SK-N-SH (cell line): ENCODE data around the gene MYH6. TPM values are rescaled to one million over a fixed set of nuclear protein-coding genes. Genes with fewer than 3 reads are reported as not detected.

Experiments used
- CTCF ChIA-PET: fragments of 300-600, 350-600 bp; formaldehyde crosslinking; extraction: SDS; loops from one replicate; lab custom pipeline; 2021; lab: Yijun Ruan, JAX
- POLR2A ChIA-PET: fragments of 350-600 bp; sonication (Branson Sonifier 250); formaldehyde crosslinking; extraction: SDS; loops from one replicate; lab custom pipeline; 2020; ENCODE audit warnings: antibody characterized with exemption, inconsistent platforms; lab: Yijun Ruan, JAX
- DNase-seq: peaks from one replicate; pipeline ENCODE4 v3.0.0; 2012
- H2AFZ ChIP-seq: fragments of 200-600 bp; sonication (generic); 2 replicates; pipeline ENCODE4 v1.8.1; 2016; ENCODE audit warnings: antibody characterized with exemption, mild to moderate bottlenecking, low read depth
- H3F3A ChIP-seq: fragments of 200-600 bp; sonication (generic); replicated peaks from 2 replicates; pipeline ENCODE3; 2016; ENCODE audit warnings: antibody characterized with exemption, mild to moderate bottlenecking; ENCODE audit not compliant: insufficient read depth
- H3K27ac ChIP-seq, 2 experiments: fragments of 200-500 bp in 1 of 2; fragments of 200-600 bp in 1 of 2; sonication (Bioruptor generic) in 1 of 2; sonication (generic), shearing (Covaris generic) in 1 of 2; 2 replicates each; pipeline versions ENCODE4 v1.5.1 to v1.6.1; 2014 to 2016; ENCODE audit warnings: low read depth in 2 of 2, inconsistent platforms in 1 of 2, low read length in 1 of 2, mild to moderate bottlenecking in 1 of 2, mixed read lengths in 1 of 2
- H3K27me3 ChIP-seq: fragments of 200-600 bp; sonication (generic), shearing (Covaris generic); 2 replicates; pipeline ENCODE4 v1.6.1; 2016; ENCODE audit warnings: mixed run types; ENCODE audit not compliant: insufficient read depth
- H3K36me3 ChIP-seq, 2 experiments: fragments of 200-500 bp in 1 of 2; fragments of 200-600 bp in 1 of 2; sonication (Bioruptor generic) in 1 of 2; sonication (generic) in 1 of 2; replicated peaks in 1 of 2; 2 replicates each; pipeline versions ENCODE3 to v1.5.1; 2014 to 2016; ENCODE audit warnings: low read length in 1 of 2, mild to moderate bottlenecking in 1 of 2; ENCODE audit not compliant: insufficient read depth in 2 of 2, control insufficient read depth in 1 of 2
- H3K4me1 ChIP-seq, 2 experiments: fragments of 200-500 bp in 1 of 2; fragments of 200-600 bp in 1 of 2; sonication (Bioruptor generic) in 1 of 2; sonication (generic), shearing (Covaris generic) in 1 of 2; 2 replicates each; pipeline versions ENCODE4 v1.5.1 to v1.6.1; 2014 to 2016; ENCODE audit warnings: low read depth in 1 of 2, low read length in 1 of 2, mixed run types in 1 of 2; ENCODE audit not compliant: insufficient read depth in 2 of 2, control insufficient read depth in 1 of 2
- H3K4me2 ChIP-seq: fragments of 200-600 bp; sonication (generic), shearing (Covaris generic); 2 replicates; pipeline ENCODE4 v1.6.1; 2017; ENCODE audit warnings: mixed run types
- H3K4me3 ChIP-seq, 2 experiments: fragments of 200-500 bp in 1 of 2; fragments of 200-600 bp in 1 of 2; sonication (Bioruptor generic) in 1 of 2; sonication (generic), shearing (Covaris generic) in 1 of 2; 2 replicates each; pipeline versions ENCODE4 v1.5.1 to v1.8.1; 2014 to 2016; ENCODE audit warnings: low read depth in 2 of 2, inconsistent platforms in 1 of 2, low read length in 1 of 2, mild to moderate bottlenecking in 1 of 2, mixed read lengths in 1 of 2, moderate library complexity in 1 of 2
- H3K79me2 ChIP-seq: fragments of 200-600 bp; sonication (generic); 2 replicates; pipeline ENCODE4 v1.8.1; 2017; ENCODE audit warnings: mild to moderate bottlenecking; ENCODE audit not compliant: insufficient read depth
- H3K9ac ChIP-seq: fragments of 200-600 bp; sonication (generic); 2 replicates; pipeline ENCODE4 v1.6.1; 2017; ENCODE audit warnings: mixed run types
- H3K9me2 ChIP-seq: fragments of 200-600 bp; sonication (generic); 2 replicates; pipeline ENCODE4 v1.6.1; 2017; ENCODE audit warnings: mixed run types
- H3K9me3 ChIP-seq: fragments of 200-600 bp; sonication (generic); 2 replicates; pipeline ENCODE4 v1.6.1; 2017; ENCODE audit warnings: mixed run types, mild to moderate bottlenecking, moderate library complexity
- H4K20me1 ChIP-seq: fragments of 200-600 bp; sonication (generic); 2 replicates; pipeline ENCODE4 v1.6.1; 2017; ENCODE audit warnings: mild to moderate bottlenecking, mixed run types; ENCODE audit not compliant: insufficient read depth
- ELF1 ChIP-seq: IDR thresholded peaks from 2 replicates; pipeline ENCODE4 v1.4.0; 2012
- FOSL2 ChIP-seq: IDR thresholded peaks from 2 replicates; pipeline ENCODE4 v1.4.0; 2012; ENCODE audit warnings: low read depth, mild to moderate bottlenecking, moderate library complexity, borderline replicate concordance
- FOXJ3 ChIP-seq: sonication (generic); formaldehyde crosslinking; IDR thresholded peaks from 2 replicates; pipeline ENCODE4 v1.5.1; 2020; ENCODE audit warnings: mild to moderate bottlenecking, missing genetic modification reagents
- GABPA ChIP-seq: IDR thresholded peaks from 2 replicates; pipeline ENCODE4 v1.4.0; 2012; ENCODE audit warnings: low read depth, mild to moderate bottlenecking
- GATA2 ChIP-seq: sonication (generic); formaldehyde crosslinking; IDR thresholded peaks from 2 replicates; pipeline ENCODE4 v1.5.0; 2020; ENCODE audit warnings: mild to moderate bottlenecking, missing genetic modification reagents
- JUND ChIP-seq: IDR thresholded peaks from 2 replicates; pipeline ENCODE4 v1.4.0; 2012
- MEF2A ChIP-seq: IDR thresholded peaks from 2 replicates; pipeline ENCODE4 v1.4.0; 2012; ENCODE audit warnings: low read depth, borderline replicate concordance
- MXI1 ChIP-seq: IDR thresholded peaks from 2 replicates; pipeline ENCODE4 v1.6.1; 2012; ENCODE audit warnings: mild to moderate bottlenecking, low read depth, low read length, improper control_type of control experiment
- NFIC ChIP-seq: IDR thresholded peaks from 2 replicates; pipeline ENCODE4 v1.4.0; 2012; ENCODE audit warnings: borderline replicate concordance
- RCOR1 ChIP-seq: fragments of 150-350 bp; IDR thresholded peaks from 2 replicates; pipeline ENCODE4 v1.6.1; 2017; ENCODE audit warnings: antibody characterized with exemption, low read length
- RFX5 ChIP-seq: IDR thresholded peaks from 2 replicates; pipeline ENCODE4 v1.6.1; 2012; ENCODE audit warnings: mild to moderate bottlenecking, improper control_type of control experiment, low read length
- SMC3 ChIP-seq: IDR thresholded peaks from 2 replicates; pipeline ENCODE4 v1.6.1; 2012; ENCODE audit warnings: low read depth, low read length, improper control_type of control experiment
- TCF12 ChIP-seq: IDR thresholded peaks from 2 replicates; pipeline ENCODE4 v1.4.0; 2012
- YY1 ChIP-seq: IDR thresholded peaks from 2 replicates; pipeline ENCODE4 v1.4.0; 2012; ENCODE audit warnings: low read depth, mild to moderate bottlenecking
- ZBTB33 ChIP-seq: IDR thresholded peaks from 2 replicates; pipeline ENCODE4 v1.4.0; 2012; ENCODE audit warnings: low read depth, borderline replicate concordance
- WGBS: methylation state at CpG from one replicate; pipeline ENCODE4 v1.1.6; 2017; ENCODE audit warnings: low lambda C conversion rate; 5-methylcytosine and 5-hydroxymethylcytosine counted together
- polyA plus RNA-seq, 3 experiments: library from polyadenylated mRNA; depleted of rRNA; stranded (reverse); fragments of >200 nt; gene quantifications; 2 replicates each; pipeline ENCODE4 v1.2.3, GENCODE V29; 2012
- TF ChIP-seq, protein P1 (sequence below): fragments of 150-350 bp; IDR thresholded peaks from 2 replicates; pipeline ENCODE4 v1.6.1; 2016; ENCODE audit warnings: mild to moderate bottlenecking, low read depth, low read length
- TF ChIP-seq, protein P2 (sequence below): IDR thresholded peaks from 2 replicates; pipeline ENCODE4 v1.4.0; 2012; ENCODE audit warnings: low read depth

Gene MYH6
- polyA plus RNA-seq, 1 of the 3 experiments (the other 2 are of a cell fraction): not detected

- Histone ChIP-seq H3K4me2 (no peak overlapping the region), H2AFZ (no peak overlapping the region), H3K36me3 (peaks cover 0 to 2% of the 10 kb centered on the region in 2 experiments), H3F3A (no peaks in the 10 kb centered on the region), H4K20me1 (no peaks in the 10 kb centered on the region), H3K27ac (no peak overlapping the region), H3K9ac (no peak overlapping the region), H3K4me3 (no peak overlapping the region), H3K79me2 (peaks cover 6% of the 10 kb centered on the region; the same call in 1 of the 2 replicates), H3K9me2 (no peaks in the 10 kb centered on the region), H3K9me3 (no peaks in the 10 kb centered on the region), H3K27me3 (no peaks in the 10 kb centered on the region), H3K4me1 (peaks cover 0 to 8% of the 10 kb centered on the region in 2 experiments; a peak in 2 of 4 replicates)
- TF ChIP-seq NFIC: no peak
- TF ChIP-seq, protein P1, sequence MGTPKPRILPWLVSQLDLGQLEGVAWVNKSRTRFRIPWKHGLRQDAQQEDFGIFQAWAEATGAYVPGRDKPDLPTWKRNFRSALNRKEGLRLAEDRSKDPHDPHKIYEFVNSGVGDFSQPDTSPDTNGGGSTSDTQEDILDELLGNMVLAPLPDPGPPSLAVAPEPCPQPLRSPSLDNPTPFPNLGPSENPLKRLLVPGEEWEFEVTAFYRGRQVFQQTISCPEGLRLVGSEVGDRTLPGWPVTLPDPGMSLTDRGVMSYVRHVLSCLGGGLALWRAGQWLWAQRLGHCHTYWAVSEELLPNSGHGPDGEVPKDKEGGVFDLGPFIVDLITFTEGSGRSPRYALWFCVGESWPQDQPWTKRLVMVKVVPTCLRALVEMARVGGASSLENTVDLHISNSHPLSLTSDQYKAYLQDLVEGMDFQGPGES: no peak
- no peak for DNase-seq
- CTCF ChIA-PET: interaction anchor here (1.0 to 6.4 kb wide), 6 partner anchors 14 to 38 kb away, joined by 3 to 42 read pairs (median 6); no protein-coding TSS in a partner anchor
- 83% methylated on average over 19 of the region's 22 CpGs for WGBS
- POLR2A ChIA-PET: interaction anchor here (1.1 to 1.2 kb wide), 3 partner anchors 33 to 58 kb away, joined by 4 read pairs; partner anchors contain the start of gene PABPN1
These were observed 48.2 kb downstream of the MYH6 start for GRCh38 chr14:23359722-23360447.

DNA sequence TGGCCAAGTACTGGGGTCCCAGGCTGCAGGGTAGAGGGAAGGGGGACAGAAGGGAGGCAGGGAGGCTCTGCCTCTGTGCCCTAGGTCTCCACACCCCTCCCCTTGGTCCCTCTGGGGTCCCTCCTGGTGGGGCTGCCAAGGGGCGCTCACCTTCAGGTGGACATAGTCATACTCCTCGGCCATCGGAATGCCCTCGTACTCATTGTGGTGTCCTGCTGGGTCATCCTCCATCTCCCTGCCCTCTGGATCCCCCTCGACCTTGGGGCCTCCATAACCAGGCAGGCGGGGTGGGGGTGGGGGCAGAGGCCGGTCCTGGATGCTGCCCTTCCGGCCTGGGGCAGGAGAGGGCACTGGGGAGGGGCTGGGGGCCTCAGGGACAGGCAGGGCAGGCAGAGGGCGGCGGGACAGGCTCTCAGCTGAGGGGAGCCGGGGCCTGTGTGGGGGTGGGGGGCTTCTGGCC lies 48.9 kb downstream of the MYH6 start:
- Histone ChIP-seq H3K9me3 (no peaks in the 10 kb centered on the region), H2AFZ (no peak overlapping the region), H3K4me1 (peaks cover 0 to 5% of the 10 kb centered on the region in 2 experiments; a peak in 2 of 4 replicates), H3K27ac (no peak overlapping the region), H3K4me3 (no peak overlapping the region), H3K9ac (no peak overlapping the region), H4K20me1 (no peaks in the 10 kb centered on the region), H3K9me2 (no peaks in the 10 kb centered on the region), H3K27me3 (no peaks in the 10 kb centered on the region)
- POLR2A ChIA-PET: interaction anchor here (1.1 to 1.2 kb wide), 2 partner anchors 38 to 57 kb away, joined by 4 read pairs; partner anchors contain the start of gene PABPN1
- CTCF ChIA-PET: interaction anchor here (1.7 to 6.4 kb wide), 4 partner anchors 13 to 32 kb away, joined by 4 to 42 read pairs (median 9); no protein-coding TSS in a partner anchor
- TF ChIP-seq, protein P1: no peak
- no peak for TF ChIP-seq JUND
- TF ChIP-seq RFX5: no peak
- TF ChIP-seq GABPA: no peak
- no peak for TF ChIP-seq MEF2A
- no peak for TF ChIP-seq MXI1
- no peak for TF ChIP-seq FOXJ3
- TF ChIP-seq FOSL2: no peak
- no peak for TF ChIP-seq GATA2
- TF ChIP-seq SMC3: no peak
- no peak for TF ChIP-seq ZBTB33
- no peak for TF ChIP-seq RCOR1
- TF ChIP-seq NFIC: no peak
- TF ChIP-seq YY1: no peak
- TF ChIP-seq ELF1: no peak
- no peak for TF ChIP-seq TCF12
- TF ChIP-seq, protein P2, sequence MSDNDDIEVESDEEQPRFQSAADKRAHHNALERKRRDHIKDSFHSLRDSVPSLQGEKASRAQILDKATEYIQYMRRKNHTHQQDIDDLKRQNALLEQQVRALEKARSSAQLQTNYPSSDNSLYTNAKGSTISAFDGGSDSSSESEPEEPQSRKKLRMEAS: no peak
- TF ChIP-seq, all 33 proteins: peak for 0
- DNase-seq: no peak
- no peaks in the 10 kb centered on the region for H3K79me2 ChIP-seq
- WGBS: 91% methylated on average over 5 of the region's 11 CpGs
- H3F3A ChIP-seq: no peaks in the 10 kb centered on the region
- peaks cover 0 to 2% of the 10 kb centered on the region in 2 experiments for H3K36me3 ChIP-seq
- no peak overlapping the region for H3K4me2 ChIP-seq
